Cardiac muscle cell (in vitro differentiated cells and primary cell): Measurements from ENCODE around the gene CHSY1. TPM values are rescaled to one million over a fixed set of nuclear protein-coding genes. Genes with fewer than 3 reads are reported as not detected.

Experiments
- DNase-seq, 2 donors: peaks; one replicate each; pipeline versions ENCODE4 v3.0.0 to v3.0.0-alpha.2; 2010 to 2017; ENCODE audit warnings: low read depth in 1 of 2, low spot score in 1 of 2
- H3K27ac ChIP-seq: fragments of 200-600 bp; sonication (generic); 2 replicates; pipeline ENCODE4 v1.5.1; 2016
- H3K27me3 ChIP-seq: fragments of 200-600 bp; sonication (generic); 2 replicates; pipeline ENCODE4 v1.6.0; 2016; ENCODE audit warnings: control low read depth
- H3K36me3 ChIP-seq: fragments of 200-600 bp; sonication (generic); 2 replicates; pipeline ENCODE4 v1.5.1; 2016; ENCODE audit warnings: control low read depth
- H3K4me1 ChIP-seq: fragments of 200-600 bp; sonication (generic); 2 replicates; pipeline ENCODE4 v1.8.1; 2017; ENCODE audit warnings: low read depth, mild to moderate bottlenecking, mixed run types
- H3K4me3 ChIP-seq: fragments of 200-600 bp; sonication (generic); 2 replicates; pipeline ENCODE4 v1.5.1; 2016; ENCODE audit warnings: mild to moderate bottlenecking
- H3K9me3 ChIP-seq: fragments of 200-600 bp; sonication (generic); 2 replicates; pipeline ENCODE4 v1.5.1; 2017; ENCODE audit warnings: low read depth, mild to moderate bottlenecking, control low read depth
- CTCF ChIP-seq: IDR thresholded peaks from 2 replicates; pipeline ENCODE4 v1.5.1; 2012; ENCODE audit warnings: low read depth, mild to moderate bottlenecking, low read length
- polyA plus RNA-seq: library from polyadenylated mRNA; unstranded; fragments of >200 nt; fragmentation: Nextera tagmentation; extraction: Ambion mirVana; gene quantifications from 2 replicates; pipeline ENCODE4 v1.2.1, GENCODE V29; 2016
- total RNA-seq: library from RNA; depleted of rRNA; stranded (reverse); fragments of >200 nt; gene quantifications from 2 replicates; pipeline ENCODE4 v1.2.3, GENCODE V29; 2016

The CHSY1 gene
- total and polyA plus RNA-seq, 2 experiments from 2014 or later = 30.3 to 33.4 TPM

DNA sequence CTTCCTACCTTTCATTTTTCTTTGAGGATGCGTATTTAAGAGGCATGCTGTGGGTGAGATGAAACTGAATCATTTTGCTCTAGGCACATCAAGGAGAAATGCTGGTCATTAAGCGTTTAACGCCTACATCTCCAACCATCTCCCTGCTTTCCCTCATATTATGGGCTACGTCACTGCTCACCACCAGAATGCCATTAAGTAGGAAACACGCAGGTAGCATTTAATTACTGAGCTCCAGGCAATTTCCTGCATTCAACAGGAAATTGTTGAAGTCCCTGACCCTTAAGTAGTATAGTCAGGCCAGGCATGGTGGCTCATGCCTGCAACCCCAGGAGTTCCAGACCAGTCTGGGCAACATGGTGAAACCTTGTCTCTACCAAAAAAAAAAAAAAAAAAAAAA is 66.1 kb downstream of the CHSY1 start:
- no peaks in the 10 kb centered on the region for H3K9me3 ChIP-seq
- no peak overlapping the region for H3K4me3 ChIP-seq
- no peak for TF ChIP-seq CTCF
- H3K4me1 ChIP-seq = peaks cover 53% of the 10 kb centered on the region
- no peaks in the 10 kb centered on the region for H3K27me3 ChIP-seq
- no peak overlapping the region for H3K27ac ChIP-seq
- H3K36me3 ChIP-seq = no peaks in the 10 kb centered on the region
- no peak for DNase-seq

- TF ChIP-seq CTCF = no peak
- Histone ChIP-seq H3K9me3 (no peaks in the 10 kb centered on the region), H3K27ac (no peak overlapping the region), H3K27me3 (no peaks in the 10 kb centered on the region), H3K4me3 (no peak overlapping the region), H3K36me3 (no peaks in the 10 kb centered on the region), H3K4me1 (peaks cover 55% of the 10 kb centered on the region)
- no peak for DNase-seq
These were observed 66.5 kb downstream of the CHSY1 start for GRCh38 chr15:101185336-101185735.

DNA sequence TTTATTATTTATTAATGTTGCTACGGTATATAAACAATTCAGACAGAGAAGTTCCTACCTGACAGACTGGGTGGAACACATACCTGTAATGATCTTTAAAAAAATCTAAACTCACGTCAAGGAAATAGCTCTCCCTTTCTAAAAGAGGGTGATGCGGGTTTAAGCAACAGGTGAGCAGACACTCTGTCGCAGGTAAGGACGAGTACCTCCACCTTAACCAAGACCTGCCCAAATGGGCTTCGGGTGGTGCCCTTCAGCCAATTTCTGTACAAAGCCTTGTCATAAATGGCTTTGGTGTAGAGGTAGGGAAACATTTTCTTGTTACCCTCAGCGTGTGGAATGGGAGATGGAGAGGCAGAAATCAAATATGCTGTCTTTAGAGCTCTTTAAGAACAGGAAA is 67.0 kb downstream of the CHSY1 start:
- H3K4me1 ChIP-seq = peaks cover 55% of the 10 kb centered on the region
- H3K4me3 ChIP-seq = no peak overlapping the region
- H3K27ac ChIP-seq = peak overlapping the region; percentile 6
- H3K9me3 ChIP-seq = no peaks in the 10 kb centered on the region
- DNase-seq = no peak
- H3K27me3 ChIP-seq = no peaks in the 10 kb centered on the region
- TF ChIP-seq CTCF = no peak
- H3K36me3 ChIP-seq = no peaks in the 10 kb centered on the region

DNA sequence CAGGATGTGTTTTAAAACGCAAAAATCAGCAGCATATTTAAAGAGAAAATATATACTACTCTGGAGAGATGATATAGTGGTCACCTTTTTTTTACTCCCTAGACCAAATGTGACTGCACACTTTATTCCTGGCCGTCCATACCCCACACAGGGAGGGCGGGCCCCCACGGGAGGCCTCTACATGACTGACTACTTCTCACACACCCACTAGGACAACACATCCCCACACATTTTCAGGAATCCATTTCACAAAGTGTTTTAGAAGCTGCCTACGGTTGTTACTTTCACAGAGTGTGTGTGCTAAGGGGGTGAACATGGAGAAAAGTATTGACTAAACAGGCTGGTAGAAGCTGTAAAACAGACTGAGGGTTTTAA is 67.9 kb downstream of the CHSY1 start:
- TF ChIP-seq CTCF = no peak
- Histone ChIP-seq H3K27me3 (no peaks in the 10 kb centered on the region), H3K4me3 (no peak overlapping the region), H3K27ac (peak overlapping the region; percentile 56), H3K9me3 (no peaks in the 10 kb centered on the region), H3K4me1 (peaks cover 46% of the 10 kb centered on the region), H3K36me3 (no peaks in the 10 kb centered on the region)
- no peak for DNase-seq

DNA sequence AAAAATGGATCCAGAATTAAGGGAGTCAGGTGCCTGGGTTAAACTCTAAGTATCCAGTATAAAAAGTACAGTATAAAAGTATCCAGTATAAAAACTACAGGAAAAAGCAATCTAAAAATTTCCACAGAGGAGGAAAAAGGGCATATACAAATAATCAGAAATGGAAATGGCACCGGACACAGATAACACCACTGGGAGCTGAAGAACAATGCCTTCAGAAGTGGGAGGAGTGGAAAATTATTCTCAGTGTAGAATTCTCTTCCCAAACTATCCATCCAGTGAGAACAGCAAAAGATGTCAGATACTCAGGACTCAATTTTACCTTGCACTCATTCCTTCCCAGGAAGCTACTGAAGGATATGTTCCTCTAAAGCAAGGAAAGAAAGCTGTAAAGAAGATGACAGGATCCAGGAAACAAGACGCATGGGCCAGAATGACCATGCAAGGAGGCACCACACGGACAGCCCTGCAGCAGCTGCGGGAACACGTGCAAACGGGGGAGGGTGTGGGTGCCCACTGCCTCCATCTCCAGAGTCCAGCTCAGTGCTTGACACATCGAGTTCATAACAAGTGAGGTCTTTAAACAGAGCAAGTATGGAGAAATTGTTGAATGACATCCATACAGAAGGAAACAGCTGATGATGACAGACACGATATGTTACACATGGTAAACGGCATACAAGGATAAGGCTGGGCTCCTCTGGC is 68.5 kb downstream of the CHSY1 start:
- H3K36me3 ChIP-seq = peaks cover 2% of the 10 kb centered on the region
- peak in 1 of 2 donors; percentile 68 for DNase-seq
- TF ChIP-seq CTCF = no peak
- H3K27ac ChIP-seq = peak overlapping the region; percentile 56
- H3K4me1 ChIP-seq = peaks cover 41% of the 10 kb centered on the region
- no peak overlapping the region for H3K4me3 ChIP-seq
- H3K9me3 ChIP-seq = no peaks in the 10 kb centered on the region
- no peaks in the 10 kb centered on the region for H3K27me3 ChIP-seq

DNA sequence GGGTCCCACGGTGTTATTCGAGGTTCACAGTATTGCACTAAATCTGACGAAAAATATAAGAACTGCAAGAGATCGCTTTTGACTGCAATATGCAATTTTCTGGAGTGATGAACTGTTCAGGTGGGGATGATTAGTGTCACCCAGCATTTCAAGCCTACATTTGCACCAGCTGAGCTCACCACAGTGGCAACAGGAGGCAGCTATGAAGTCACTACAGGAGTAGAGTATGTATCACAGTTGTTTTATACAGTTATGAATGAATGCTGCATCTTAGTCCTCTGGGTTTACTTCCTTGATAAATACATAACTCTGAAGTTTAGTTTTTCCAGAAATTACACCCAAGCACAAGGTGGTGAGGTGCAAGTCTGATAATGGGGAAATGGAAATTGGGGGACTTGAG is 69.6 kb downstream of the CHSY1 start:
- Histone ChIP-seq H3K27me3 (no peaks in the 10 kb centered on the region), H3K27ac (no peak overlapping the region), H3K4me1 (peaks cover 29% of the 10 kb centered on the region), H3K9me3 (no peaks in the 10 kb centered on the region), H3K36me3 (peaks cover 12% of the 10 kb centered on the region), H3K4me3 (no peak overlapping the region)
- no peak for DNase-seq
- no peak for TF ChIP-seq CTCF
